Measurements from ENCODE around the gene PTPRK. TPM values are rescaled to one million over a fixed set of nuclear protein-coding genes. Genes with fewer than 3 reads are reported as not detected.

PTPRK gene
- total RNA-seq, 1 donor from 2014 or later = 50.3 TPM

GRCh38 chr6:128069188-128069587 is 451.2 kb downstream of the PTPRK start:
- Mint-ChIP-seq H3K27me3 (ENCODE audit: unreplicated experiment) (no peaks in the 10 kb centered on the region), H3K4me3 (ENCODE audit: unreplicated experiment) (no peak overlapping the region), H3K36me3 (ENCODE audit: unreplicated experiment) (no peaks in the 10 kb centered on the region), H3K27ac (ENCODE audit: unreplicated experiment) (no peak overlapping the region), H3K4me1 (ENCODE audit: low read depth, unreplicated experiment) (peaks cover 35% of the 10 kb centered on the region), H3K9me3 (ENCODE audit: unreplicated experiment) (no peaks in the 10 kb centered on the region)
- no peak for TF ChIP-seq CTCF (IDR thresholded peaks at IDR 0.05; ENCODE audit: partially characterized antibody, unreplicated experiment)
- no peak for DNase-seq

- no peak overlapping the region for H3K4me3 Mint-ChIP-seq (ENCODE audit: unreplicated experiment)
- no peaks in the 10 kb centered on the region for H3K27me3 Mint-ChIP-seq (ENCODE audit: unreplicated experiment)
- no peak for TF ChIP-seq CTCF (IDR thresholded peaks at IDR 0.05; ENCODE audit: partially characterized antibody, unreplicated experiment)
- H3K27ac Mint-ChIP-seq (ENCODE audit: unreplicated experiment) = peak overlapping the region; percentile 77
- no peaks in the 10 kb centered on the region for H3K36me3 Mint-ChIP-seq (ENCODE audit: unreplicated experiment)
- DNase-seq = no peak
- H3K9me3 Mint-ChIP-seq (ENCODE audit: unreplicated experiment) = no peaks in the 10 kb centered on the region
- peaks cover 35% of the 10 kb centered on the region for H3K4me1 Mint-ChIP-seq (ENCODE audit: low read depth, unreplicated experiment)
Observed at GRCh38 chr6:128068119-128068479, 452.3 kb downstream of the PTPRK start.

GRCh38 chr6:128067446-128068118 is 452.8 kb downstream of the PTPRK start:
- peak overlapping the region; percentile 9 for H3K4me3 Mint-ChIP-seq (ENCODE audit: unreplicated experiment)
- no peaks in the 10 kb centered on the region for H3K36me3 Mint-ChIP-seq (ENCODE audit: unreplicated experiment)
- DNase-seq = no peak
- TF ChIP-seq CTCF (IDR thresholded peaks at IDR 0.05; ENCODE audit: partially characterized antibody, unreplicated experiment) = no peak
- no peaks in the 10 kb centered on the region for H3K27me3 Mint-ChIP-seq (ENCODE audit: unreplicated experiment)
- no peaks in the 10 kb centered on the region for H3K9me3 Mint-ChIP-seq (ENCODE audit: unreplicated experiment)
- peaks cover 35% of the 10 kb centered on the region for H3K4me1 Mint-ChIP-seq (ENCODE audit: low read depth, unreplicated experiment)
- H3K27ac Mint-ChIP-seq (ENCODE audit: unreplicated experiment) = peak overlapping the region; percentile 77

GRCh38 chr6:128065072-128065471 is 455.3 kb downstream of the PTPRK start:
- Mint-ChIP-seq H3K27ac (ENCODE audit: unreplicated experiment) (no peak overlapping the region), H3K9me3 (ENCODE audit: unreplicated experiment) (no peaks in the 10 kb centered on the region), H3K36me3 (ENCODE audit: unreplicated experiment) (no peaks in the 10 kb centered on the region), H3K4me3 (ENCODE audit: unreplicated experiment) (no peak overlapping the region), H3K27me3 (ENCODE audit: unreplicated experiment) (no peaks in the 10 kb centered on the region), H3K4me1 (ENCODE audit: low read depth, unreplicated experiment) (peaks cover 35% of the 10 kb centered on the region)
- TF ChIP-seq CTCF (IDR thresholded peaks at IDR 0.05; ENCODE audit: partially characterized antibody, unreplicated experiment) = no peak
- DNase-seq = no peak

GRCh38 chr6:128064540-128064895 is 455.9 kb downstream of the PTPRK start:
- Mint-ChIP-seq H3K9me3 (ENCODE audit: unreplicated experiment) (no peaks in the 10 kb centered on the region), H3K27ac (ENCODE audit: unreplicated experiment) (no peak overlapping the region), H3K4me3 (ENCODE audit: unreplicated experiment) (no peak overlapping the region), H3K36me3 (ENCODE audit: unreplicated experiment) (no peaks in the 10 kb centered on the region), H3K27me3 (ENCODE audit: unreplicated experiment) (no peaks in the 10 kb centered on the region), H3K4me1 (ENCODE audit: low read depth, unreplicated experiment) (peaks cover 32% of the 10 kb centered on the region)
- no peak for DNase-seq
- no peak for TF ChIP-seq CTCF (IDR thresholded peaks at IDR 0.05; ENCODE audit: partially characterized antibody, unreplicated experiment)

Measured in glutamatergic neuron (in vitro differentiated cells).